Measurements from ENCODE around the gene PCSK6. TPM values are rescaled to one million over a fixed set of nuclear protein-coding genes. Genes with fewer than 3 reads are reported as not detected.

PCSK6 gene
- total RNA-seq, 2 experiments from 2014 or later: 0.57 TPM; not detected in 1

DNA sequence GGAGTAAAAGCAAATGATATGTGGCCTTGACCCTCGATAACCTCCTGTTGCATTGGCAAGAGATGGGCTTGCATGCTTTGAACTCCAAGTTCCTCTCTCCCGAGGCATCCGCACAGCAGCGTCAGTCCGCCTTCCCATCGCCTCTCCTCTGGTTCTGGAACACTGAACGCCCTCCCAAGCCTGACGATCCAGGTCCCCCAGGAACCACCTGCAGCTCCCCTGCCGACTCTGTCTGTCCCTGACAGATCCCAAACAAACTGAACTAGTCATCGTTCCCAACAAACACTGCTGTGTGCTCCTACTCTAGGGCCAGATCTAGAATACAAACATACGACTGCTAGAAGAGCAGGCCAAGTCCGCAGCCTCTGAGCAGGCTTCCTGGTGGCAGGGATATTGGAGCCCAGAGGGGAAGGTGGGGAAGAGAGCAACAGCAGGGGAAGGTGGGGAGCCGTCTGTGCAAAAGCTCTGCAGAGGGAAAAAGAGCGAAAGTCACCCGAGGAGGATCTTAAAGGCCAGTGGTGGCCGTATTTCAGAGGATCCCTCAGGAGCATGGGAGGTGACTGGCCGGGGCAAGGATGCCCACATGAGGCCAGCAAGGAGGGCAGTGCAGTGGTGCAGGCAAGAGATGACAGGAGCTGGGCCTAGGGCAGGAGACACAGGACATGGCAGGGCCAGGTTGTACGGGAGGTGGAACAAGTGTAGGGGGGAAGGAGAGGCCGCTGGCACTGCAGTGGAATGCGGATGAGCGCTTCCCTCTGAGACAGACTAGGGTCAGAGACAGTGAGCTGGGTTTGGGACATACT is 50.8 kb downstream of the PCSK6 start:
- CTCF ChIA-PET (ENCODE audit: unreplicated experiment): no interaction called here
- no peak for DNase-seq (ENCODE audit: low spot score)
- BruUV-seq (replicated peaks): no TSS peak
- H3K9me2 ChIP-seq (ENCODE audit: insufficient read depth, low read length): no peaks in the 10 kb centered on the region
- H3K4me1 ChIP-seq (ENCODE audit: insufficient read depth, low read length, poor library complexity, severe bottlenecking): no peaks in the 10 kb centered on the region
- H3K4me3 ChIP-seq (ENCODE audit: low read depth, low read length, poor library complexity, severe bottlenecking): no peak overlapping the region
- POLR2A ChIA-PET: interaction anchor here (0.7 kb wide), 1 partner anchor 43 kb away, joined by 3 read pairs; no protein-coding TSS in a partner anchor
- no peak overlapping the region for H3K27ac ChIP-seq (ENCODE audit: low read depth, low read length, poor library complexity, severe bottlenecking)
- no peaks in the 10 kb centered on the region for H3K79me2 ChIP-seq (ENCODE audit: insufficient read depth, low read depth, low read length)
- TF ChIP-seq EZH2phosphoT487 (IDR thresholded peaks at IDR 0.05; ENCODE audit: borderline replicate concordance, low read depth, low read length): no peak
- TF ChIP-seq, protein P1, sequence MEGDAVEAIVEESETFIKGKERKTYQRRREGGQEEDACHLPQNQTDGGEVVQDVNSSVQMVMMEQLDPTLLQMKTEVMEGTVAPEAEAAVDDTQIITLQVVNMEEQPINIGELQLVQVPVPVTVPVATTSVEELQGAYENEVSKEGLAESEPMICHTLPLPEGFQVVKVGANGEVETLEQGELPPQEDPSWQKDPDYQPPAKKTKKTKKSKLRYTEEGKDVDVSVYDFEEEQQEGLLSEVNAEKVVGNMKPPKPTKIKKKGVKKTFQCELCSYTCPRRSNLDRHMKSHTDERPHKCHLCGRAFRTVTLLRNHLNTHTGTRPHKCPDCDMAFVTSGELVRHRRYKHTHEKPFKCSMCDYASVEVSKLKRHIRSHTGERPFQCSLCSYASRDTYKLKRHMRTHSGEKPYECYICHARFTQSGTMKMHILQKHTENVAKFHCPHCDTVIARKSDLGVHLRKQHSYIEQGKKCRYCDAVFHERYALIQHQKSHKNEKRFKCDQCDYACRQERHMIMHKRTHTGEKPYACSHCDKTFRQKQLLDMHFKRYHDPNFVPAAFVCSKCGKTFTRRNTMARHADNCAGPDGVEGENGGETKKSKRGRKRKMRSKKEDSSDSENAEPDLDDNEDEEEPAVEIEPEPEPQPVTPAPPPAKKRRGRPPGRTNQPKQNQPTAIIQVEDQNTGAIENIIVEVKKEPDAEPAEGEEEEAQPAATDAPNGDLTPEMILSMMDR (conservative IDR thresholded peaks at IDR 0.05; ENCODE audit: low read length): no peak
- H4K20me1 ChIP-seq (ENCODE audit: insufficient read depth, low read length): no peaks in the 10 kb centered on the region
- no peaks in the 10 kb centered on the region for H3K36me3 ChIP-seq (ENCODE audit: insufficient read depth, low read length)
- no peak overlapping the region for H2AFZ ChIP-seq (ENCODE audit: low read length)
- H3K9me3 ChIP-seq (ENCODE audit: low read length): no peaks in the 10 kb centered on the region
- intact Hi-C loops (cut with micrococcal nuclease; ENCODE audit: unreplicated experiment): no loop called here
- H3K4me2 ChIP-seq (ENCODE audit: low read length): no peak overlapping the region

DNA sequence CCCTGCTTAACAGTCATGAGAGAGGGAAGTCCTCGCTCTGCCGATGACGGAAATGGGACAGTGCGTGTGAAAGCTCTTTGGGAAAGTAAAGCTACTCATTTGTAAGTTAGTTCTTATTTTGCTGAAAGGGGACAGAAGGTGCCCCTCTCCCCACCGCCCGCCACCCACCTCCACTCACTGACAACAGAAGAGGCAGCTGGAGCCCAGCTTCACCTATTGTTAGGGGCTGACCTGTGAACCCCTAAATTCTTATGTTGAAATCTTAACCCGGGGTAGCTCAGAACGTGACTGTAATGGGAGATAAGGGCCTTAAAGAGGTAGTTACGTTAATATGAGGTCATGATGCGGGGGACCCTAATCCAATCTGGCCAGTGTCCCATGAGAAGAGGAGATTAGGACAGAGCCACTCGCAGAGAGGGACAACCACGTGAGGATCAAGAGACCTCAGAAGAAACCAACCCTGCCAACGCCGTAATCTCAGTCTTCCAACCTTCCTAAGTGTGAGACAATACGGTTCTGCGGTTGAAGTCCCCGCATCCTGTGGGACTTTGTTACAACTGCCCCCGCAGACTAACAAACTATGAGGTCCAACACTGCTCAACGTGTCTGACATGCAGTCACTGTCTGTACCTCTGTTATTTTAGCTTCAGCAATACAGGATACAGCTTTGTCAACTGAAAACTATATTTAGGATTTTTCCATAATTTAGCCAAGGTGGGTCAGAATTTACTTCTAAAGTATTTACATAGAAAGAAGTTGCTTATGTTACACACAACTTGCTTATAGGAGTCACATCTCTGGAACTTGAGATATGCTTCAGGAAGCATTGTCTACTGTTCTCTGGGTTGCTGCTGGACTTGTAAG is 51.7 kb downstream of the PCSK6 start:
- no peak overlapping the region for H3K4me3 ChIP-seq (ENCODE audit: low read depth, low read length, poor library complexity, severe bottlenecking)
- no peaks in the 10 kb centered on the region for H4K20me1 ChIP-seq (ENCODE audit: insufficient read depth, low read length)
- no peak overlapping the region for H3K4me2 ChIP-seq (ENCODE audit: low read length)
- ChIA-PET CTCF (ENCODE audit: unreplicated experiment) (no interaction called here), POLR2A (interaction anchor here (0.6 kb wide), 2 partner anchors 219 to 1303 kb away, joined by 3 read pairs; no protein-coding TSS in a partner anchor)
- H3K27ac ChIP-seq (ENCODE audit: low read depth, low read length, poor library complexity, severe bottlenecking): no peak overlapping the region
- no TSS peak for BruUV-seq (replicated peaks)
- no peaks in the 10 kb centered on the region for H3K9me3 ChIP-seq (ENCODE audit: low read length)
- no peak for DNase-seq (ENCODE audit: low spot score)
- H3K36me3 ChIP-seq (ENCODE audit: insufficient read depth, low read length): no peaks in the 10 kb centered on the region
- H3K79me2 ChIP-seq (ENCODE audit: insufficient read depth, low read depth, low read length): no peaks in the 10 kb centered on the region
- no peak for TF ChIP-seq EZH2phosphoT487 (IDR thresholded peaks at IDR 0.05; ENCODE audit: borderline replicate concordance, low read depth, low read length)
- TF ChIP-seq, protein P1 (conservative IDR thresholded peaks at IDR 0.05; ENCODE audit: low read length): no peak
- no peak overlapping the region for H2AFZ ChIP-seq (ENCODE audit: low read length)
- H3K9me2 ChIP-seq (ENCODE audit: insufficient read depth, low read length): no peaks in the 10 kb centered on the region
- no peaks in the 10 kb centered on the region for H3K4me1 ChIP-seq (ENCODE audit: insufficient read depth, low read length, poor library complexity, severe bottlenecking)
- intact Hi-C loops (cut with micrococcal nuclease; ENCODE audit: unreplicated experiment): no loop called here
